ENCODE measurements around the gene CHST11.

The CHST11 gene

DNA sequence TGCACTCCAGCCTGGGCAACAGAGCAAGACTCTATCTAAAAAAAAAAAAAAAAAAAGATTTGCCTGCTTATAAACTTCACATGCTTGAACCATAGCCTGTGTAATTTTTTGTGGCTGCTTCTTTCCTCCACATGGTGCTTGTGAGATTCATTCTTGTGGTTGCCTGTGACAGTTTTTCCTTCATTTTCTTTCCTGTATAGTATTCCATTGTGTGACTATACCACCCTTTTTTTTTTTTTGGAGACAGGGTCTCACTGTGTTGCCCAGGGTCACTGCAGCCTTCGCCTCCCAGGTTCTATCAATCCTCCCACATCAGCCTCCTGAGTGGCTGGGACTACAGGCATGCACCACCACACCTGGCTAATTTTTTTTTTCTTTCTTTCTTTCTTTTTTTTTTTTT is 22.6 kb upstream of the CHST11 start:
- FAIRE-seq, result no peak

DNA sequence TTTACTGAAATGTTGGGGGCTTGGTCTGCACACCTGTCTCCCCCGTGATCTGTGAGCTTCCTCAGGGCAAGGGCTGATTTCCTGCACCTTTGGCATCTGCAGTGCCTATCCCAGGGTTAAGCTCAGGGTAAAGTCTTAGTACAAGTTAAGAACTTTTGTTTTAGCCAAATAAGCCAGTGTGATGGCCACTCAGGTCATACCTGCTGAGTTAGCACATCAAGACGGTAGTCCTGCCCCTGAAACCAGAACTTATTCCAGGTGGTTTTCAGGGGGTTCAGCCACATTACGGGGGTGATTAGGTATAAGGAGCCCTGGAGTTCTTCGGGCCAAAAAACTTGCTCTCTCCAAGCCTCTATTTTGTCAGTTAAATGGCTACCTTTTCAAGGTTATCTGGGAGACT is 21.6 kb upstream of the CHST11 start:
- no peak for FAIRE-seq

DNA sequence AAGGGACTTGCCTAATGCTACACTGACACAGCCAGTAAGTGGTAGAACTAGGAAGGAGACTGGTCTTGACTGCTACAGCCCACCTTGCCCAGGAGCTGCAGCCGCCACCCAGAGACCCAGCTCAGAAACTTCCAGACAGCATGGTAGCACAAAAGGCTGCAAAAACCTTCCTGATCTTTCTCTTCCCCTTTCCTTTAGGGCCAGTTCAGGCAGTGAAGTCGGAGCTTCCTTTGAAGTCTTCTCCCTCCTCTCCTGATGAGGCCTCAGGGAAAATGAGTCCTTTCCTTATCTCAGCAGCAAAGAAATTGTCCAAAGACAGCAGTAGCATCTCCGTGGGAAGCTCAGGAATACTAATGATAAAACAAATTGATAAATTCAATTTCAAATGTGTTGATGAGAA is 21.0 kb upstream of the CHST11 start:
- FAIRE-seq, result no peak

DNA sequence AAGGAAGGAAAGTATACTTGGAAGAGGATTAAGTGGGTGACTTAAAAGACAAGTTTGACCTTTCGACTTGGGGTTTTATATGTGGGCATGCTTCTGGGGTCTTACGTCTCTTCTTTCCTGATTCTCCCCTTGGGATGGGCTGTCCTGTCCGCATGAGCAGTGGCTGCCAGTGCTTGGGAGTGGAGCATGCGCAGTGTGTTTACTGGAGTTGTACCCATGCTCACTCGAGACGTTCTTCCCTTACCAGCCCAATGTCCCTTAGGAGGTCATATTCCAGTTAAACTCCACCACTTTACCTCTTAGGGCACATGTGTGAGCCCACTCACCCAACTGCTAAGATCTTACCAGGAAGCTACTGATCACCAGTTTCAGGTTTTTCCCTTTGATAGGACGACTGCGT is 20.0 kb upstream of the CHST11 start:
- FAIRE-seq, result no peak

DNA sequence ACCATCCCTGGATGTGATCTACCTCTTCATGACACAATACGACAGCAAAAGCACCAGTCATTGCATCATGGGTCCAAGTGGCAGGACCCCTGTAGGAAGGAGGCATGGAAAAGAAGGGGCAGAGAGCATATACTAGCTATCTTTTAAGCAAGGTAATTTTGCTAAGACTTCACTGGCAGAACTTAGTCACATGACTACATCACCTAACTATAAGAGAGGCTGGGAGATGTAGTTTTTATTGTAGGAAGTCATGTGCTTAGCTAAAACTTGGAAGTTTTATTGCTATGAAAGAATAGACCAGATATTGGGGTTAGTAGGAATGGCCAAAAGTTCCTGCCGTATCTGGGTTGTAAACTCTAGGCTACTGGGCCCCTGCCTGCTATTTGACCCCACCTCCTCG is 18.6 kb upstream of the CHST11 start:
- no peak for FAIRE-seq

DNA sequence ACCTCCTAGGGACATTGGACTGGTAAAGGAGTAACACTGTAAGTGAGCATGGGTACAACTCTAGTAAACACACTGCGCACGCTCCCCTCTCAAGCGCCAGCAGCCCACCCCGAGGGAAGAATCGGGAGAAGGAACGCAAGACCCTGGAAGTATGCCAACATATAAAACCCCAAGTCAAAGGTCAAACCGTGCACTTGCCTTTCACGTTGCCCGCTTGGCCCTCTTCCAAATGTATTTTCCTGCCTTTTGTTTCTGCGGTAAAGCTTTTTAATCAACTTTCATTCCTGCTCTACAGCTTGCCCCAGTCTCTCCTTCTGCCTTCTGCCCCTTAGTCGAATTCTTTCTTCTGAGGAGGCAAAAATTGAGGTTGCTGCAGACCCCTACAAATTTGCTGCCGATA is 17.6 kb upstream of the CHST11 start:
- FAIRE-seq, result no peak

DNA sequence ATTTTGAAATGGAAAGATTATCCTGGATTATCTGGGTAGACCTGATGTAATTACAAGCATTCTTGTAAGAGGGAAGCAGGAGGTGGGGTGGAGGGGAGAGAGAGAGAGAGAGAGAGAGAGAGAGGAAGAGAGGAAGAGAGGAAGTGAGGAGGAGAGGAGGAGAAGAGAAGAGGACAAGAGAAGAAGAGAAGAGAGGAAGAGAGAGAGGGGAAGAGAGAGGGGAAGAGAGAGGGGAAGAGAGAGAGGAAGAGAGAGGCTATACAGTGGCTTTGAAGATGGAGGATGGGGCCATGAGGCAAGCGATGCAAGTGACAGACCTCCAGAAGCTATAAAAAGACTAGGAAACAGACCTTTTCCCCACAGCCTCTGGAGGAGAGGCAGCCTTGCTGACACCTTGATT is 13.7 kb upstream of the CHST11 start:
- FAIRE-seq, result no peak

DNA sequence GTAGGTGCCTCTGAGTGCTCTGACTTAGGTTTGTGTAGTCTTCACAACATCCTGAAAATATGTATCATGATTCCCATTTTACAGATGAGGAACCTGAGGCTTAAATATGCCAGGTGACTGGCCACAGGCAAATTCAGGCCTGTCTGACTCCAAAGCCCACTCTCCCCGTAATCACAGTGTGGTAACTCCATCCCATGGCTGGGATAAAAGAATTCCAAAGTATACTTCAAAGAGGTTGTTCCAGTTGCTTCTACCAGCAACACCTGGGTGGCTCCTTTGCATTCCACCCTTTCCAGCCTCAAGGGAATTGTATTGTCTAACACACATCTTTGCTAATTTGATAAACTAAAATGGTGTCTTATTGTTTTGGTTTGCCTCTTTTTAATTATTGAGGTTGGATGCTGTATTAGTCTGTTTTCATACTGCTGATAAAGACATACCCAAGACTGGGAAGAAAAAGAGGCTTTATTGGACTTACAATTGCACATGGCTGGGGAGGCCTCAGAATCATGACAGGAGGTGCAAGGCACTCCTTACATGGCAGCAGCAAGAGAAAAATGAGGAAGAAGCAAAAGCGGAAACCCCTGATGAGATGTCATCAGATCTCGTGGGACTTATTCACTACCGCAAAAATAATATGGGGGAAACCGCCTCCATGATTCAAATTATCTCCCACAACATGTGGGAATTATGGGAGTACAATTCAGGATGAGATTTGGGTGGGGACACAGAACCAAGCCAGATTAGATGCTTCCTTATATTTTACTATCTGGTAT is 9.9 kb upstream of the CHST11 start:
- no peak for FAIRE-seq

DNA sequence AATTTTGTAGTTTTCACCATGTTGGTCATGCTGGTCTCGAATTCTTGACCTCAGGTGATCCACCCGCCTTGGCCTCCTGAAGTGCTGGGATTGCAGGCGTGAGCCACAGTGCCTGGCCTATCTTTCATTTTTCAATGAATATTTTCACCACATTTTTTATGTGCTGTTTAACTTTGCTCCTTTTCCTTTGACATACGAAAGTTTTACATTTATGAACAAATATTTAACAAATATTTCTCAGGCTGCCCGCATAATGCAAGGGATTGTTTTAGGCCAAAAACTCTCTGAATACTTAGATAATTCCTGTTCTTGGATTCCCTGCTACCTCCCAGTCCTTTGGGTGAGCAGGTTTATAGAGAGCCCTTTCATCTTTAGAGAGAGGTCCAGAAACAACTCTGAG is 8.7 kb upstream of the CHST11 start:
- FAIRE-seq, result no peak

DNA sequence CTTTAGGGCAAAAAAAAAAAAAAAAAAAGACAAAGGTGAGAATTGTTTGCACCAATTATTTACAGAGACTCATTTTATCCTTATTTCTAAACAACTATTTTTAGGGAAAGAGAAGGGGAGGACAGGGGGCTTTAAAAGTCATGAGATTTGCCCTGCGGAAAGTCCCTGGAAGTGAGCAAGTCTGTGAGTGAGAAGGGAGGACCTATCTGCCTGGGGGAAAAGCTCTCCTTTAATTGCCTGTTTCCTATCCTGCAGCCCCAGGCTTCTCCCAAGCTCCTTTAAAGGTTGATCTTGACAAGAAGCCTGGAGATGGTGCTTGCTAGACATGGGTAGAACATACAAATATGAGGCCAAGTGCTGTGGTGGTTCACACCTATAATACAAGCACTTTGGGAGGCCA is 8.3 kb upstream of the CHST11 start:
- no peak for FAIRE-seq

DNA sequence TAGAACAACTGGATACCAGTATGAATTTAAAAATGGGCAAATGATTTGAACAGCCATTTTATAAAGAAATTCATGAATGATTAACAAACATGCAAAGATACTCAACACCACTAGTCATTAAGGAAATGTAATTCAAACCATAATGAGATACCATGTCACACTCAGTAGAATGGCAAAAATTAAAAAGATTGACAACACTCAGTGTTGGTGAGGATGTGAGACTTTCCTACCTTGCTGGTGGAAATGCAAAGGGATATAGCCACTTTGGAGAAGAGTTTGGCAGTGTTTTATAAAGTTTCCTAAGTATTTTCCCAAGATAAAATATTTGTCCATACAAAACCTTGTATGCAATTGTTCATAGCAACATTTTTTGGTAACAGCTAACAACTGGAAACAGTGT is 6.0 kb upstream of the CHST11 start:
- no peak for FAIRE-seq

DNA sequence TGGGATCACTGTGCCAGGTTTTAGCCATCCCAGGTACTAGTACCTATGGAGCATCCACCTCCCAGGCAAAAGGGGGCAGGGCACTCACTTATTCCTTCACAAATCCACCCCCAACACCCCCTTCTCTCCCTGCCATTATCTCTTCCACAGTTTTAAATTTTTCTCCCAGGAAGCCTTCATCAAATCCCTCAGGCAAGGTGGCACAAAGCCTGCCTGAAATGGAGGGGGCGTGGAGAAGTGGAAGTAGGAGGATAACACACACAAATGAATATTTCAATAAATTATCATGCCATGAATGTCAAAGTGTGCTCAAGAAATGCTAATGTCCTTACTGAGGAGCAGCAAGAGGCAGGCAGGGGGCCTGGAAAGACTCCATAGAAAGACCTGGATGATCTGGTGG is 4.7 kb upstream of the CHST11 start:
- no peak for FAIRE-seq

DNA sequence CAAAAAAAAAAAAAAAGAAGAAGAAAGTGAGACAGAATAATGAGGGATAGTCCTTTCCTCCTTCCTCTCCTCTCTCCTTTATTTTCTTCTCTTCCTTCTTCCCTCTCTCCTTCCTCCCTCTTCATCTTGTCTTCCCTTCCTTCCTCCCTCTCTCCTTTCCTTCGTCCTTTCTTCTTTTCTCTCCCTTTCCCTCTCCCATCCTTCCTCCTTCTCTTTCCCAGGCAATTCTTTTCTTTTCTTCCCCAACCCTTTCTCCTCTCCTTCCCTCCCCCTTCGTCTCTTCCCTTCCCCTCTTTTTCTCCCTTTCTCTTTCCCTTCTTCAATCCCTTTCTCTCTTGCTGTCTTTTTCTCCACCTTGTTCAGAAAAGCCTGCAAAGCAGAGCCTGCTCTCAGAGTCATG is 3.6 kb upstream of the CHST11 start:
- no peak for FAIRE-seq

DNA sequence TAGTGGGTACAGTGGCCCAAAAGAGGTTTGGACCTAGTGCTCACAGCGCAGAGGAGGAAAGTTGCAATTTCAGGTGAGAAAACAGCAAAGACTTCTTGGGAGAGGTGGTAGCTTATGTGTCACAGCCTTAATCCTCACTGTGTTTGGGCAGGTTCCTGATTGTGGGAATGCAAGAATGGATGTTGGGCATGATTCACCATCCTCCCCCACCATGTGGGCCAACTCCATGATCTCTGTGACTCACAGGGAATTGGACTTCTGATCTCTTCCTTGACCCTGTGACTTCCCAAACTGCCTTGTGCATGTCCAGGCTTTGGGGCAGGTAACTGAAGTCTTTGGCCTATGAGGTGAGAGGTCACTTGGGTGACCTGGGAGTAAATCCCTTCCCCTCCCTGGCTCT is 1.8 kb upstream of the CHST11 start:
- FAIRE-seq, result no peak

DNA sequence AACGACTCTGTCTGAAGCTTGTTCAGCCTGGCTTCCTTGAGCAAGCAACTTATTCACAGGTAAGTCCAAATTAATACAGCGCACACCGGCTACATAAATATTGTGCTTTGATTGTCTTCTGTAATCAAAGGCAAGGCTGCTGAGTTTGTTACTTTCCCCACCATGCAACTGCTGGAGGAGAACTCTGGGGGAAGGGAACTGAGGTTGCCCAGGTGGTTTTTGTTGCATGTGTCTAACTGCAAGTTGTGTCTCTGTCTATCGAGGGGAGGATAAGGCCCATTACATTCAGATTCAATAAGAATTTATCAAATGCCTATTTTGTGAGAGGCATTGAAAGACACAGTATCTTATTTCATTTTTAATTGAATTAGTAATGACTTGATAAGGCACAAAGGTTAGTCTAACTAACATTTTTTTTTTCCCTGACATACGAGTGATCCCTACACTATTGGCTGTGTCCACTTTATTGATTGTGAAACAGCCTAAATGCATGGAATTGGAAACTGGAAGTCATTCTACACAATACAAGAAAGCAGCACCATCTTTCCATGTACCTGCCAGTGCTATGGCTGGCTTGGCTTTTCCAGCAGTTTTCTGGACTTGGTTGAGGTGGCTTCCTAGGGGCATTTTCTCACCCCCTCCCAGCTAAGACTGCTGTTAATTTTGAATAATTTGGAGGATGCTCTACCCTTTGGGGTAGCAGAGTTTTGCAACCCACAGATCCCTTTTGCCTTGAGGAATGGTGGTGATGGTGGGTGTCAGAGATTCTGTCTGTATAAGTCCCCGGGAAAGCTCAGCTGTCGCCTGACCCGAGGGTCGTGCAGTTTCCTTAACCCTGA is 951 bp upstream of the CHST11 start:
- FAIRE-seq, result no peak

DNA sequence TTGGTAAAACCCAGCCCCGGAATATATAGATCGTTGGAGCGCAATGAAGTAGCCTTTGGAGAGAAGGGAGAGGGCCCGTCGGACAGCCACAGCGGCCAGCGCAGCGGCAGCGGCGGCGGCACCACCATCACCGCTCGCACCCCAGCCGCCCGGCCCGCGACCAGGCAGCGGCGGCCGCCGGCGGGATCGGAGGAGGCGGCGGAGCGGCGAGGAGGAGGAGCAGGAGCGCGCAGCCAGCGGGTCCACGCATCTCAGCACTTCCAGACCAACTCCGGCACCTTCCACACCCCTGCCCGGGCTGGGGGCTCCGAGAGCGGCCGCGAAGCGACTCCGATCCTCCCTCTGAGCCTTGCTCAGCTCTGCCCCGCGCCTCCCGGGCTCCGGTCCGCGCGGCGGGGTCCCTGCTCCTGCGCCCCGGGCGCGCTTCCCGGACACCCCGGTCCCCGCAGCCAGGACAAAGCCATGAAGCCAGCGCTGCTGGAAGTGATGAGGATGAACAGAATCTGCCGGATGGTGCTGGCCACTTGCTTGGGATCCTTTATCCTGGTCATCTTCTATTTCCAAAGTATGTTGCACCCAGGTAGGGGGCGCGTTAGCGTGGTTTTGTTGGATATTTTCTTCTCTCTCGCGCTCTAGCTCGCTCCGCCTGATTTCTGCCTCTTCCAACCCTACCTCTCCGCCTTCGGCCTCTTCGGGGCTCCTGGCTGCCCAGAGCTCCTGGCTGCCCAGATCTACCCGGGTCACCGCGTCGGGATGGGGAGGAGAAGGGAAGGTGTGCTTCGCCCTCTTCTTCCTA is 400 bp downstream of the CHST11 start:
- FAIRE-seq, result no peak

DNA sequence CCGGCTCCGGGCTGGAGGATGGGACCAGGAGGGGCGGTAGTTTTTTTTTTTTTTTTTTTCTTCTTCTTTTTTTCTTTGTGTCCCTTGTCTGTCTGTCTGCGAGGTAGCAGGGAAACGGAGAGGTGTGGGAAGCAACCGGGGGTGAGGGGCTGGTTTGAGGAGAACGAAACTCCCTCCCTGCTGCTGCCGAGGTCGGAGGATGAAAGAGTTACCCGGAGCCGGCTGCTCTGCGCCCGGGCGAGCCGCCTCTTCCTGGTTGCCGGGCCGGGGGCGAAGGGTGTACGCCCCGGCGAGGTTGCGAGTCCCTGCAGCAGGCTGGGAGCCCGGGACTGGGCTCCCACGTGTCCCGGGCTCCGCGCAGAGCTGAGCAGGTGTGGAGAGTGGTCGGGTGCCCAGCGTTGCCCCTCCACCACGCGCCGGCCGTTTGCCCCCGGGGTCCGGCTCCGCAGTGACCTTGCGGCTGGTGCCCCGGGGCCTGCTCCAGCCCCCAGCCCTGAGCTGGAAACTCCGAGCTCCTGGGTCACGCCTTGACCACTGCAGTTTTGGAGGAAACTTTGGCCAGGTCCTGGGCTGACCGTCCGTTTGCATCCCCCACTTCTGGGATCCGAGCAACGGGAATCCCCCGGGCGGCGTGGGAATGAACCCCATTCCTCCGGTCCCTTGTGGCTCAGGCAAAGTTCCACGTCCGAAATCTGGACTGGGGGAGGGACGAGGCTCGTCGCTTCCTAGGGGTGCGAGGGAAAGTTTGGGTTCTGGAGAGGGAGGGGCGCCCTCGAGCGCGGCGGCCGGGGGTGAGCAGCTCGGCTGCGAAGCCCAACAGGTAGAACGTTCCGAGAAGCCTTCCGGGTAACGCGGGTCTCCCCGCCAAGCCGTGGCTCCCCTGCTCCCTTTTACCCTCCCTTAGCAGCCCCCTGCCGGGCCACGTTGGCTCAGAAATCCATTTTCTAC is 1.3 kb downstream of the CHST11 start:
- no peak for FAIRE-seq

DNA sequence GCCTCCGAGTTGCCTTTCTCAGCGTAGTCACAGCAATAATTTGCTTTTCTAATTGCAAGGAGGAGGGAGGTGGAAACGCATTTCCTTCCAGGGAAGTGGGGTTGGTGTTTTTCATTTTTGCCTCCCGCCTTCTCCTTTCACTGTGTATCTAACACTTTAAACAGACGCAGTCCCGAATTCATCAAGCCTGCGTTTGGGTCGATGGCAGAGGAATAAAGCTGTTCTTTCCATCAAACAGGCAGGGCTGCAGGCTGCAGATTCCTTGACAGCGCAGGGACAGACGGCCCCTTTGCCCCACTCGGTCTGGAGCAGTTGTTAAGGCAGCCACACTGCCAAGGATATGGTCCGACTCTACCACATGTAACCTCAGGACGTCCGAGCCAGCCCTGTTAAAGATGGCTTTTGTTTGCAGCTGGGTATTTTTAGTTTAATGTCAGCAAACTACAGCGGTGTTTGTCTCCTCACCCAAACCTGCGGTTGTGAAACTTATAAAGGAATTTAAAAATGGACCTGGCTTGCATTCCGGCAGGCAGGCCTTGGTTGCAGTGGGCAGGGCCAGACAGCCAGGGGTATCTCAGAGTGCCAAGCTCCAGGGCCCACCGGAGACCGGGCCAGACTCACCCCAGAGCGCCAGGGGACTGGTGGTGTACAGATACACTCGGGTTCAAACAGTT is 2.1 kb downstream of the CHST11 start:
- FAIRE-seq, result no peak

DNA sequence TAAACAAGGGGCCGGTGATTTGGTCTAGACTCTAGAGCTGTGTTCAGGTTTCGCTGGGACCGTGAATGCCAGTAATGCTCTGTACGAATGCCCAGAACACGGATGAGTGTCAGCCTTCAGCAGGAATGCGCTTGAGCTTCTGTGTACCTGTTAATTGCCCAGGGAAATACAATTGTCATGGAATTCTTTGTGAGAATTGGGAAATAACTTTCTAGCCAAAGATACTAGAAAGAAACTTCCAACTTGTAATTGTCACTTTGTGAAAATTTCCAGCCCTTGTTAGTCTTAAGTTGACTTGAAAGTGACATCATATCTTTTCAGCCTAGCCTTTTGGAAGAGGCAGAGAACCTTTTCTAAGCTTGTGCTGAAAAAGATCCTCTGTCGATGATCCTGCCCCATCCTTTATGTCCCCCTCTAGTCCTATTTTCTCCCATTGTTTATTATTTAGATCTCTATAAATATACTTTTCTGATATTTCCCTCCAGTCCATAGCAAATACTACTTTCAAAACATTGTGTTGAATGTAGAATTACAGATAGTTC is 2.7 kb downstream of the CHST11 start:
- no peak for FAIRE-seq

DNA sequence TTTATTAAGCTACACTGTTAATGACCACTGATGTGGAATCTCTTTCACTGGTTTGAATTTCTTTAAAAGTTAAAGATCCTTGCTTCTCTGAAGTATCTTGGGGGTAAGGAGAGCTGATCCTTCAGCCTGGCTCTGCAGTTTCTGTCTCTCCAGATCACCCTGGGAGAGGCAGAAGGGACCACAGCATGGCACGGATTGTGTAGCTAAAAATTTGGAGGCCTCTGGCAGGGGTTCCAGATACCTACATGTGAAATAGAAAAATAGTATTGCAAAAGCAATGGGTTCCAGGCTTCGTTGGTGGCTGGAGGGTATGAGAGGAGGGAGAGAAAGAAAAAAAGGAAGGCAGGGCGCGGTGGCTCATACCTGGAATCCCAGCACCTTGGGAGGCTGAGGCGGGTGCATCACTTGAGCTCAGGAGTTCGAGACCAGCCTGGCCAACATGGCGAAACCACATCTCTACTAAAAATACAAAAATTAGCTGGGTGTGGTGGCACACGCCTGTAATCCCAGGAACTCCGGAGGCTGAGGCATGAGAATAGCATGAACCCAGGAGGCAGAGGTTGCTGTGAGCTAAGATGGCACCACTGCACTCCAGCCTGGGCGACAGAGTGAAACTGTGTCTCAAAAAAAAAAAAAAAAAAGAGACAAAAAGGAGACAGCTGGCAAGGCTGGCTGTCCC is 3.4 kb downstream of the CHST11 start:
- no peak for FAIRE-seq
